CD14-positive monocyte (primary cell): ENCODE results near the gene CPE. TPM values are rescaled to one million over a fixed set of nuclear protein-coding genes. Genes with fewer than 3 reads are reported as not detected.
A peak's percentile ranks its signal among the peaks of the same experiment; 100 is the strongest.
"Not testable (repeated sequence)": the region's sequence is repeated elsewhere in the genome, so short reads cannot be mapped to it uniquely, and the experiment has no call there.

Experiments used
- DNase-seq, 3 donors: peaks; one replicate each; pipeline ENCODE4 v3.0.0-alpha.2; 2011 to 2022
- H2AFZ ChIP-seq: 2 replicates; pipeline ENCODE4 v1.6.0; 2012; ENCODE audit warnings: mild to moderate bottlenecking, low read depth, low read length, inconsistent platforms; ENCODE audit not compliant: insufficient read depth, poor library complexity, severe bottlenecking
- H3K27ac ChIP-seq, 2 donors: 1 replicate in 1 of 2; 2 replicates in 1 of 2; pipeline ENCODE4 v1.5.1; 2012 to 2013; ENCODE audit warnings: low read length in 2 of 2, control low read depth in 1 of 2, inconsistent platforms in 1 of 2, low read depth in 1 of 2, mild to moderate bottlenecking in 1 of 2
- H3K27me3 ChIP-seq, 2 donors: one replicate each; pipeline versions ENCODE4 v1.6.0 to v1.6.1; 2011 to 2013; ENCODE audit warnings: low read length in 2 of 2; ENCODE audit not compliant: control insufficient read depth in 2 of 2, insufficient read depth in 2 of 2
- H3K36me3 ChIP-seq, 2 donors: replicated peaks in 1 of 2; 1 replicate in 1 of 2; 2 replicates in 1 of 2; pipeline versions ENCODE4 v1.5.1 to v1.6.1; 2012 to 2013; ENCODE audit warnings: low read length in 2 of 2, control low read depth in 1 of 2, inconsistent platforms in 1 of 2, mild to moderate bottlenecking in 1 of 2; ENCODE audit not compliant: insufficient read depth in 2 of 2, control insufficient read depth in 1 of 2
- H3K4me1 ChIP-seq, 2 donors: 1 replicate in 1 of 2; 2 replicates in 1 of 2; pipeline versions ENCODE4 v1.5.1 to v1.6.1; 2012 to 2013; ENCODE audit warnings: low read length in 2 of 2, control low read depth in 1 of 2, inconsistent platforms in 1 of 2, mild to moderate bottlenecking in 1 of 2, moderate library complexity in 1 of 2; ENCODE audit not compliant: insufficient read depth in 2 of 2, control insufficient read depth in 1 of 2
- H3K4me2 ChIP-seq: replicated peaks from 2 replicates; pipeline ENCODE3; 2012; ENCODE audit warnings: low read length, moderate library complexity, mild to moderate bottlenecking; ENCODE audit not compliant: poor library complexity, severe bottlenecking; ENCODE audit errors: extremely low read depth
- H3K4me3 ChIP-seq, 3 experiments: fragments of 200-600 bp in 1 of 3; sonication (generic) in 1 of 3; replicated peaks in 1 of 3; 1 replicate in 2 of 3; 2 replicates in 1 of 3; pipeline ENCODE4 v1.5.1; 2011 to 2013; ENCODE audit warnings: low read length in 3 of 3, mild to moderate bottlenecking in 3 of 3, control low read depth in 2 of 3, low read depth in 2 of 3, inconsistent platforms in 1 of 3, moderate library complexity in 1 of 3
- H3K79me2 ChIP-seq: 2 replicates; pipeline ENCODE4 v1.6.0; 2012; ENCODE audit warnings: mild to moderate bottlenecking, control low read depth, inconsistent platforms, low read length, moderate library complexity; ENCODE audit not compliant: insufficient read depth
- H3K9ac ChIP-seq: 2 replicates; pipeline ENCODE4 v1.6.0; 2017; ENCODE audit warnings: low read length, mild to moderate bottlenecking; ENCODE audit not compliant: insufficient read depth, poor library complexity, severe bottlenecking
- H3K9me3 ChIP-seq, 2 donors: replicated peaks in 1 of 2; 1 replicate in 1 of 2; 2 replicates in 1 of 2; pipeline versions ENCODE4 v1.5.1 to v1.6.1; 2012 to 2013; ENCODE audit warnings: low read length in 2 of 2, control low read depth in 1 of 2; ENCODE audit not compliant: control insufficient read depth in 1 of 2, insufficient read depth in 1 of 2
- H4K20me1 ChIP-seq: 2 replicates; pipeline ENCODE4 v1.6.0; 2012; ENCODE audit warnings: mild to moderate bottlenecking, low read length, control low read depth, moderate library complexity; ENCODE audit not compliant: insufficient read depth
- H3K27ac Mint-ChIP-seq, 7 donors: one replicate each; pipeline ENCODE4 v1.8.0; 2020; ENCODE audit warnings: mild to moderate bottlenecking in 7 of 7, mixed read lengths in 7 of 7, moderate library complexity in 6 of 7, inconsistent platforms in 2 of 7
- H3K27me3 Mint-ChIP-seq, 3 donors: one replicate each; pipeline ENCODE4 v1.8.0; 2021 to 2022; ENCODE audit warnings: low read depth in 3 of 3, mild to moderate bottlenecking in 3 of 3, mixed read lengths in 3 of 3, moderate library complexity in 3 of 3, inconsistent platforms in 1 of 3
- H3K36me3 Mint-ChIP-seq, 2 donors: one replicate each; pipeline ENCODE4 v1.8.0; 2020; ENCODE audit warnings: mixed read lengths in 2 of 2, inconsistent platforms in 1 of 2, mild to moderate bottlenecking in 1 of 2
- H3K4me1 Mint-ChIP-seq: one replicate; pipeline ENCODE4 v1.8.0; 2020; ENCODE audit warnings: mild to moderate bottlenecking, mixed read lengths
- H3K4me3 Mint-ChIP-seq, 2 donors: one replicate each; pipeline ENCODE4 v1.8.0; 2020; ENCODE audit warnings: mild to moderate bottlenecking in 2 of 2, mixed read lengths in 2 of 2, moderate library complexity in 1 of 2
- H3K9me3 Mint-ChIP-seq, 7 donors: one replicate each; pipeline ENCODE4 v1.8.0; 2020 to 2022; ENCODE audit warnings: mixed read lengths in 7 of 7, mild to moderate bottlenecking in 6 of 7, moderate library complexity in 6 of 7, inconsistent platforms in 2 of 7
- WGBS: methylation state at CpG from one replicate; pipeline ENCODE4 v1.1.5; 2013; ENCODE audit warnings: missing lambda C conversion rate; ENCODE audit not compliant: insufficient coverage; 5-methylcytosine and 5-hydroxymethylcytosine counted together
- intact Hi-C, 2 donors: fragments of 100-400 bp; cut with micrococcal nuclease; formaldehyde crosslinking; loops; one replicate each; pipeline versions ENCODE4 v1.15.0 to v1.15.1; 2023
- polyA plus RNA-seq, 3 donors: library from polyadenylated mRNA; depleted of rRNA in 1 of 3; unstranded in 2 of 3; stranded (reverse) in 1 of 3; fragments of 300-500 nt in 2 of 3; fragments of >200 nt in 1 of 3; fragmentation: Illumina TruSeq in 2 of 3; gene quantifications; 1 replicate in 2 of 3; 2 replicates in 1 of 3; pipeline ENCODE4 v1.2.3, GENCODE V29; 2012 to 2021
- TF ChIP-seq, protein P1 (sequence below): fragments of 200-600 bp; IDR thresholded peaks from one replicate; pipeline ENCODE4 v1.8.0; 2022; ENCODE audit warnings: antibody characterized with exemption, mild to moderate bottlenecking

CPE gene
- polyA plus RNA-seq, 3 donors = 0.09 to 0.13 TPM; not detected in 1

DNA sequence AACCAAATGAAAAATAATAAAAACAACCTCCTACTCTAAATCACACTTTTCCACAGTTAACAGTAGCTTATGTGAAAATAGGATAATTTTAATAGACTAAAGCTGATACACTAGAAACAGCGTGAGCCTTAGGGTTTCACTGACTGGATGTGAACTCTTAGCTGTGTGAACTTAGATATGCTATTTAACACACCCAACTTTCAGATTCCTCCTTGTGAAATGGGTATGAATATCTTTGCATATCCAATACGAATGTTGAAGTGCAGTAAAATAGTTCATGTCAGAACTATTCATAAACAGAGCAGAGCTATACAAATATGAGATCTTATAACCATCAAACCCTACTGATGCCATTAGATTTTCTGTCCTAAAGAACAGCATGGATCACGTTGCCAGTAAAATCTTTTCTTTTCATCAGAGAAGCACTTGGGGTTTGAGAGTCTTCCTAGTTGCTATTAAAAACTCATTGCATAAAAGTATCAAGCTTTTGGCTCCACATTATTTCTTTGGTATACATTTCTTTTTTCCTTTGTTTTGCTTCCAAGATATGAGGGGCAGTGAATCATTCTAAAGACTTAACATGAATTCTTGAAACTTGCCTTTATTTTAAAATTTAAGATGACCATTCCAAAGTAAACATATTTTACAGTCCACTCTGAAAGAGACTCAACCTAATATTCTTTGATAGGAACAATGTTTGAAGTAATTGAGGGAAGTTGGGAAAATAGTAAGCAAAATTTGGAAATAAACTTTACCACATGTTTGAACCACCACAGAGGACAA lies 102.4 kb downstream of the CPE start:
- Histone ChIP-seq H3K79me2 (no peaks in the 10 kb centered on the region), H4K20me1 (no peaks in the 10 kb centered on the region), H2AFZ (no peak overlapping the region), H3K4me2 (no peak overlapping the region), H3K4me3 (no peak overlapping the region), H3K27me3 (no peaks in the 10 kb centered on the region), H3K36me3 (no peaks in the 10 kb centered on the region), H3K4me1 (no peaks in the 10 kb centered on the region), H3K27ac (no peak overlapping the region), H3K9me3 (no peaks in the 10 kb centered on the region), H3K9ac (no peak overlapping the region)
- intact Hi-C loops = no loop called here
- Mint-ChIP-seq H3K4me1 (no peaks in the 10 kb centered on the region), H3K9me3 (peaks cover 0 to 9% (median 0%) of the 10 kb centered on the region in 7 donors), H3K36me3 (no peaks in the 10 kb centered on the region), H3K27me3 (peaks cover 0 to 4% (median 3%) of the 10 kb centered on the region in 3 donors), H3K27ac (no peak overlapping the region), H3K4me3 (no peak overlapping the region)
- no peak for DNase-seq
- TF ChIP-seq, protein P1, sequence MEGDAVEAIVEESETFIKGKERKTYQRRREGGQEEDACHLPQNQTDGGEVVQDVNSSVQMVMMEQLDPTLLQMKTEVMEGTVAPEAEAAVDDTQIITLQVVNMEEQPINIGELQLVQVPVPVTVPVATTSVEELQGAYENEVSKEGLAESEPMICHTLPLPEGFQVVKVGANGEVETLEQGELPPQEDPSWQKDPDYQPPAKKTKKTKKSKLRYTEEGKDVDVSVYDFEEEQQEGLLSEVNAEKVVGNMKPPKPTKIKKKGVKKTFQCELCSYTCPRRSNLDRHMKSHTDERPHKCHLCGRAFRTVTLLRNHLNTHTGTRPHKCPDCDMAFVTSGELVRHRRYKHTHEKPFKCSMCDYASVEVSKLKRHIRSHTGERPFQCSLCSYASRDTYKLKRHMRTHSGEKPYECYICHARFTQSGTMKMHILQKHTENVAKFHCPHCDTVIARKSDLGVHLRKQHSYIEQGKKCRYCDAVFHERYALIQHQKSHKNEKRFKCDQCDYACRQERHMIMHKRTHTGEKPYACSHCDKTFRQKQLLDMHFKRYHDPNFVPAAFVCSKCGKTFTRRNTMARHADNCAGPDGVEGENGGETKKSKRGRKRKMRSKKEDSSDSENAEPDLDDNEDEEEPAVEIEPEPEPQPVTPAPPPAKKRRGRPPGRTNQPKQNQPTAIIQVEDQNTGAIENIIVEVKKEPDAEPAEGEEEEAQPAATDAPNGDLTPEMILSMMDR = no peak
- WGBS = no CpG with 5 or more reads among the region's 3 CpGs

DNA sequence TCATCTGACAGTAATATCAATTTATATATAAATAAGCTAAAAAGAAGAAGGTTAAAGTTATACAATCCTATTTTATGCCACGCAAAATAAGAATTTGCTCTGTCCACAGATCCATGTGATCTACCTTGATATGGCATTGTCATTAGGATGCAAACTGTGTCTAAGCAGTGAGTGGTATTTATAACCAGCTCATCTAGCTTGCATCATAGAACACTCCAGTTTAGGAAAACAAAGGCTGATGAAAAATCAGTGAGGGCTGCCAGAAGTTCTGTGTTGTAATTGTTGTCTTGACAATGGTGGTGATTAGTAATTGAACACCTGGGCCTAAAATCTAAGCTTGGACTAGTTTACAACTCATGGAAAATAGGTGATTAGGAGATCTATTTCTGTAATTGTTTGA lies 111.0 kb downstream of the CPE start:
- peaks cover 6% of the 10 kb centered on the region for H3K4me1 Mint-ChIP-seq
- intact Hi-C loops = no loop called here
- no peaks in the 10 kb centered on the region for H3K36me3 Mint-ChIP-seq

DNA sequence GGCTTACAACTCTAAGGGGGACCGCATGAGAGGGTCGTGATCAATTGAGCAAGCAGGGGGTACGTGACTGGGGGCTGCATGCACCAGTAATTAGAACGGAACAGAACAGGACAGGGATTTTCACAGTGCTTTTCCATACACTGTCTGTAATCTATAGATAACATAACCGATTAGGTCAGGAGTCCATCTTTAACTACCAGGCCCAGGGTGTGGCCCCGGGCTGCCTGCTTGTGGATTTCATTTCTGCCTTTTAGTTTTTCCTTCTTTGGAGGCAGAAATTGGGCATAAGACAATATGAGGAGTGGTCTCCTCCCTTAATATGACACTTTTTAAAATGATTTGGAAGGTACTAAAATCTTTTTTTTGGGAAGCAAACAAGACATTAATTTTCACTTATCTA lies 113.8 kb downstream of the CPE start:
- H3K27me3 Mint-ChIP-seq = peaks cover 6 to 24% (median 12%) of the 10 kb centered on the region in 3 donors
- H3K4me3 ChIP-seq, intact Hi-C loops, H3K36me3 ChIP-seq, H3K4me1 Mint-ChIP-seq, H3K4me1 ChIP-seq, DNase-seq, H3K9me3 Mint-ChIP-seq, H3K27ac Mint-ChIP-seq, H2AFZ ChIP-seq, H3K36me3 Mint-ChIP-seq, H3K9ac ChIP-seq, H3K27ac ChIP-seq, H3K9me3 ChIP-seq, H4K20me1 ChIP-seq, H3K4me2 ChIP-seq, H3K79me2 ChIP-seq: not testable (repeated sequence)
- H3K4me3 Mint-ChIP-seq = peak overlapping the region in 1 of 2 donors; percentile 37
- H3K27me3 ChIP-seq = peaks cover 9 to 21% of the 10 kb centered on the region in 2 donors
- WGBS = 89% methylated on average over 4 of the region's 6 CpGs

More for the DNA sequence above, 111.0 kb downstream of the CPE start:
- Histone ChIP-seq H2AFZ (no peak overlapping the region), H3K4me1 (peaks cover 0 to 3% of the 10 kb centered on the region in 2 donors), H4K20me1 (no peaks in the 10 kb centered on the region), H3K36me3 (no peaks in the 10 kb centered on the region), H3K79me2 (no peaks in the 10 kb centered on the region), H3K9ac (no peak overlapping the region), H3K27ac (no peak overlapping the region), H3K4me2 (no peak overlapping the region), H3K27me3 (peaks cover 7 to 19% of the 10 kb centered on the region in 2 donors), H3K4me3 (no peak overlapping the region), H3K9me3 (no peaks in the 10 kb centered on the region)
- WGBS = no CpG with 5 or more reads among the region's 1 CpG
- no peak overlapping the region for H3K27ac Mint-ChIP-seq
- TF ChIP-seq, protein P1 = no peak
- DNase-seq = no peak
- no peak overlapping the region for H3K4me3 Mint-ChIP-seq
- H3K9me3 Mint-ChIP-seq = peaks cover 0 to 2% (median 0%) of the 10 kb centered on the region in 7 donors
- peaks cover 6 to 30% (median 12%) of the 10 kb centered on the region in 3 donors for H3K27me3 Mint-ChIP-seq
